K562 (cell line): ENCODE data around the gene TERC. TPM values are rescaled to one million over a fixed set of nuclear protein-coding genes. Genes with fewer than 3 reads are reported as not detected.

Experiments
- ATAC-seq: fragments of 200-7000 bp; cut with Tn5 transposase; 3 replicates; pipeline ENCODE4 v1.9.1; 2020; ENCODE audit warnings: moderate library complexity
- BruUV-seq: library from RNA; stranded (reverse); fragments of 400-500 nt; replicated peaks from 2 replicates; lab custom pipeline; 2021; lab: Mats Ljungman, UMichigan
- CTCF ChIA-PET: fragments of 300-600 bp; formaldehyde crosslinking; extraction: SDS; loops from one replicate; lab custom pipeline; 2021; ENCODE audit warnings: low intra/inter-chr PET ratio; lab: Yijun Ruan, JAX
- POLR2A ChIA-PET: fragments of 300-600, 350-650 bp; sonication (Branson Sonifier 250); formaldehyde crosslinking; extraction: SDS; loops from one replicate; lab custom pipeline; 2021; ENCODE audit warnings: antibody characterized with exemption, inconsistent platforms; lab: Yijun Ruan, JAX
- DNase-seq, 4 experiments: peaks; one replicate each; pipeline versions ENCODE4 v3.0.0 to v3.0.0-alpha.2; 2011 to 2018; ENCODE audit warnings: low spot score in 3 of 4, mixed read lengths in 3 of 4; ENCODE audit errors: extremely low read depth in 1 of 4
- FAIRE-seq: peaks from 2 replicates; lab custom pipeline; 2011; peaks lifted over from hg19 to GRCh38; lab: Jason Lieb, UNC
- H2AFZ ChIP-seq: 2 replicates; pipeline ENCODE4 v1.6.0; 2011; ENCODE audit warnings: low read depth, low read length, control low read depth, inconsistent platforms
- H3K27ac ChIP-seq: fragments of 200-600 bp; 3 replicates; pipeline ENCODE4 v1.8.0; 2011; ENCODE audit warnings: low read depth, mild to moderate bottlenecking, control low read depth, inconsistent platforms, low read length, moderate library complexity, mixed read lengths; ENCODE audit errors: extremely low read depth
- H3K27me3 ChIP-seq, 2 experiments: fragments of 300-600 bp in 1 of 2; 2 replicates in 1 of 2; 3 replicates in 1 of 2; pipeline versions ENCODE4 v1.6.0 to v1.8.0; 2011; ENCODE audit warnings: inconsistent platforms in 2 of 2, low read length in 2 of 2, mild to moderate bottlenecking in 1 of 2, mixed read lengths in 1 of 2, moderate library complexity in 1 of 2; ENCODE audit not compliant: control insufficient read depth in 2 of 2, insufficient read depth in 2 of 2
- H3K36me3 ChIP-seq: fragments of 300-600 bp; 3 replicates; pipeline ENCODE4 v1.8.0; 2011; ENCODE audit warnings: mild to moderate bottlenecking, low read length, inconsistent platforms; ENCODE audit not compliant: control insufficient read depth, insufficient read depth
- H3K4me1 ChIP-seq, 2 experiments: fragments of 200-600 bp in 1 of 2; replicated peaks in 1 of 2; 2 replicates in 1 of 2; 3 replicates in 1 of 2; pipeline versions ENCODE4 v1.5.1 to v1.8.0; 2011; ENCODE audit warnings: inconsistent platforms in 2 of 2, low read length in 2 of 2, mild to moderate bottlenecking in 1 of 2, mixed read lengths in 1 of 2, moderate library complexity in 1 of 2; ENCODE audit not compliant: control insufficient read depth in 2 of 2, insufficient read depth in 2 of 2
- H3K4me2 ChIP-seq: 2 replicates; pipeline ENCODE4 v1.6.1; 2011; ENCODE audit warnings: low read length, control low read depth, inconsistent platforms, mixed read lengths; ENCODE audit not compliant: insufficient read depth
- H3K4me3 ChIP-seq: fragments of 200-600 bp; sonication (generic), shearing (Covaris generic); 2 replicates; pipeline ENCODE4 v1.5.1; 2016; ENCODE audit warnings: control low read depth, inconsistent platforms
- H3K79me2 ChIP-seq: fragments of 200-600 bp; 3 replicates; pipeline ENCODE4 v1.8.0; 2011; ENCODE audit warnings: low read length, inconsistent platforms; ENCODE audit not compliant: control insufficient read depth, insufficient read depth
- H3K9ac ChIP-seq, 2 experiments: 2 replicates each; pipeline versions ENCODE4 v1.6.0 to v1.6.1; 2011; ENCODE audit warnings: low read depth in 2 of 2, low read length in 2 of 2, control low read depth in 1 of 2, inconsistent platforms in 1 of 2, mild to moderate bottlenecking in 1 of 2, mixed read lengths in 1 of 2; ENCODE audit not compliant: insufficient read depth in 1 of 2
- H3K9me1 ChIP-seq: one replicate; pipeline ENCODE4 v1.6.0; 2011; ENCODE audit warnings: inconsistent platforms, mild to moderate bottlenecking, low read length, moderate library complexity; ENCODE audit not compliant: control insufficient read depth, insufficient read depth
- H3K9me3 ChIP-seq: replicated peaks from 2 replicates; pipeline ENCODE4 v1.5.1; 2011; ENCODE audit warnings: low read depth, low read length, inconsistent platforms; ENCODE audit not compliant: control insufficient read depth, insufficient read depth
- H4K20me1 ChIP-seq: replicated peaks from 2 replicates; pipeline ENCODE4 v1.6.1; 2011; ENCODE audit warnings: low read length, inconsistent platforms, mixed read lengths; ENCODE audit not compliant: control insufficient read depth, insufficient read depth
- ARID1B ChIP-seq: fragments of 450-650 bp; IDR thresholded peaks from 2 replicates; pipeline ENCODE4 v1.6.1; 2016; ENCODE audit warnings: antibody characterized with exemption, mild to moderate bottlenecking, inconsistent platforms
- CAMTA2 ChIP-seq: fragments of 250-450 bp; sonication (Bioruptor Pico); conservative IDR thresholded peaks from 2 replicates; pipeline ENCODE4 v1.5.1; 2022
- CBFB ChIP-seq: sonication (generic); formaldehyde crosslinking; IDR thresholded peaks from 2 replicates; pipeline ENCODE4 v1.4.0; 2020; ENCODE audit warnings: mild to moderate bottlenecking, missing genetic modification reagents
- CREBBP ChIP-seq: IDR thresholded peaks from one replicate; pipeline ENCODE4 v1.6.1; 2012; ENCODE audit warnings: low read depth, mild to moderate bottlenecking, control low read depth, inconsistent platforms, low read length
- ETV6 ChIP-seq, 3 experiments: fragments of 150-350 bp in 1 of 3; sonication (generic) in 1 of 3; formaldehyde crosslinking in 1 of 3; IDR thresholded peaks; 2 replicates each; pipeline versions ENCODE4 v1.6.1 to v1.8.0; 2014 to 2022; ENCODE audit warnings: borderline replicate concordance in 2 of 3, low read depth in 2 of 3, antibody characterized with exemption in 1 of 3, low read length in 1 of 3, mild to moderate bottlenecking in 1 of 3, missing genetic modification reagents in 1 of 3
- FOXA1 ChIP-seq: fragments of 450-650 bp; IDR thresholded peaks from 2 replicates; pipeline ENCODE4 v1.6.1; 2016; ENCODE audit warnings: mild to moderate bottlenecking, borderline replicate concordance
- GATAD2A ChIP-seq: fragments of 450-650 bp; IDR thresholded peaks from 2 replicates; pipeline ENCODE4 v1.6.1; 2017
- GMEB1 ChIP-seq: fragments of 250-450 bp; sonication (Bioruptor Pico); IDR thresholded peaks from 2 replicates; pipeline ENCODE4 v1.4.0; 2020; ENCODE audit warnings: mild to moderate bottlenecking
- HDAC8 ChIP-seq: fragments of 450-650 bp; IDR thresholded peaks from 2 replicates; pipeline ENCODE4 v1.6.1; 2016; ENCODE audit warnings: mild to moderate bottlenecking, missing genetic modification characterization, moderate library complexity, missing compliant biosample characterization
- HOXB6 ChIP-seq: fragments of 250-450 bp; sonication (Bioruptor Pico); IDR thresholded peaks from 2 replicates; pipeline ENCODE4 v1.5.1; 2022; ENCODE audit warnings: mild to moderate bottlenecking, borderline replicate concordance
- MEF2D ChIP-seq: conservative IDR thresholded peaks from 2 replicates; pipeline ENCODE4 v1.6.1; 2016; ENCODE audit warnings: low read depth, missing genetic modification characterization, missing compliant biosample characterization
- MEIS2 ChIP-seq: fragments of 450-650 bp; IDR thresholded peaks from 2 replicates; pipeline ENCODE4 v1.6.1; 2014; ENCODE audit warnings: mild to moderate bottlenecking; ENCODE audit not compliant: partially characterized antibody
- NONO ChIP-seq, 2 experiments: fragments of 200-400 bp in 1 of 2; fragments of 450-650 bp in 1 of 2; formaldehyde crosslinking in 1 of 2; IDR thresholded peaks; 2 replicates each; pipeline ENCODE4 v1.6.1; 2017; ENCODE audit warnings: low read depth in 2 of 2, mild to moderate bottlenecking in 2 of 2, moderate library complexity in 2 of 2, low read length in 1 of 2
- SMARCC2 ChIP-seq: fragments of 450-650 bp; IDR thresholded peaks from 2 replicates; pipeline ENCODE4 v1.6.1; 2017; ENCODE audit warnings: antibody characterized with exemption, moderate library complexity, mild to moderate bottlenecking, low read depth
- SMARCE1 ChIP-seq: fragments of 450-650 bp; IDR thresholded peaks from 2 replicates; pipeline ENCODE4 v1.7.1; 2016; ENCODE audit warnings: mild to moderate bottlenecking
- STAG1 ChIP-seq: sonication (generic); formaldehyde crosslinking; IDR thresholded peaks from 2 replicates; pipeline ENCODE4 v1.5.0; 2020; ENCODE audit warnings: missing genetic modification reagents, borderline replicate concordance
- ZNF347 ChIP-seq: fragments of 450-650 bp; formaldehyde crosslinking; IDR thresholded peaks from 2 replicates; pipeline ENCODE4 v1.4.0; 2020; ENCODE audit warnings: low read depth, mild to moderate bottlenecking, moderate library complexity
- WGBS: fragments of 100-300 bp; shearing (Covaris generic); methylation state at CpG from one replicate; pipeline ENCODE4 v1.1.6; 2016; ENCODE audit warnings: low coverage, mixed read lengths; ENCODE audit not compliant: insufficient coverage; ENCODE audit errors: missing lambda C conversion rate; 5-methylcytosine and 5-hydroxymethylcytosine counted together
- in situ Hi-C: fragments of 300-500 bp; cut with MboI; formaldehyde crosslinking; loops from 4 replicates; pipeline ENCODE4 v1.15.0; 2018; ENCODE audit warnings: inconsistent platforms, mixed read lengths
- intact Hi-C: fragments of 100-400 bp; cut with micrococcal nuclease; formaldehyde crosslinking; loops from 2 replicates; pipeline ENCODE4 v1.14.2; 2022
- polyA plus RNA-seq, 8 experiments: library from polyadenylated mRNA; depleted of rRNA in 4 of 8; stranded (reverse) in 5 of 8; unstranded in 3 of 8; fragments of >200 nt; fragmentation: Nextera tagmentation in 2 of 8; fragmentation: Illumina TruSeq in 1 of 8; extraction: Ambion mirVana in 2 of 8; extraction: Trizol in 1 of 8; gene quantifications; 2 replicates each; pipeline versions ENCODE4 v1.2.1 to v1.2.3, GENCODE V29; 2011 to 2014; ENCODE audit warnings: inconsistent platforms in 1 of 8, missing spikeins in 1 of 8
- total RNA-seq, 7 experiments: library from RNA; depleted of rRNA in 6 of 7; stranded (reverse); fragments of >200 nt in 6 of 7; fragmentation: Illumina TruSeq in 2 of 7; extraction: Trizol in 2 of 7; gene quantifications; 2 replicates each; pipeline versions ENCODE4 v1.2.1 to v1.2.3, GENCODE V29; 2011 to 2021; ENCODE audit warnings: low replicate concordance in 1 of 7
- TF ChIP-seq, protein P1 (sequence below): fragments of 450-650 bp; conservative IDR thresholded peaks from 2 replicates; pipeline ENCODE4 v1.6.1; 2016; ENCODE audit warnings: missing genetic modification characterization, low read depth, mild to moderate bottlenecking, missing compliant biosample characterization, moderate library complexity

Gene TERC
- total and polyA plus RNA-seq, 9 of the 15 experiments (the other 6 are each of a cell fraction or from before 2014, with no cell fraction given), result 0.77 to 234 (median 27.9) TPM; not detected in 3

- no peak for TF ChIP-seq HOXB6 (CRISPR knock-in tag)
- TF ChIP-seq ETV6 (IDR thresholded peaks at IDR 0.05; ENCODE audit: borderline replicate concordance in 1 of 2, low read depth in 2 of 2, low read length in 1 of 2), result no peak
- TF ChIP-seq ETV6 (CRISPR knock-in tag; IDR thresholded peaks at IDR 0.05; ENCODE audit: borderline replicate concordance), result no peak
- TF ChIP-seq CAMTA2, result no peak
- TF ChIP-seq SMARCC2, result no peak
- TF ChIP-seq, protein P1, sequence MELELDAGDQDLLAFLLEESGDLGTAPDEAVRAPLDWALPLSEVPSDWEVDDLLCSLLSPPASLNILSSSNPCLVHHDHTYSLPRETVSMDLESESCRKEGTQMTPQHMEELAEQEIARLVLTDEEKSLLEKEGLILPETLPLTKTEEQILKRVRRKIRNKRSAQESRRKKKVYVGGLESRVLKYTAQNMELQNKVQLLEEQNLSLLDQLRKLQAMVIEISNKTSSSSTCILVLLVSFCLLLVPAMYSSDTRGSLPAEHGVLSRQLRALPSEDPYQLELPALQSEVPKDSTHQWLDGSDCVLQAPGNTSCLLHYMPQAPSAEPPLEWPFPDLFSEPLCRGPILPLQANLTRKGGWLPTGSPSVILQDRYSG (tag), result no peak
- TF ChIP-seq SMARCE1, result peak; percentile 19; the same call in 1 of the 2 replicates
- TF ChIP-seq ZNF347 (CRISPR knock-in tag), result no peak
- peak; percentile 64 for TF ChIP-seq ARID1B
- TF ChIP-seq MEIS2, result peak; percentile 74
- no peak for TF ChIP-seq GATAD2A
- no peak for TF ChIP-seq MEF2D (tag)
- TF ChIP-seq HDAC8 (tag), result no peak
Observed at GRCh38 chr3:169751875-169752274, 13.0 kb downstream of the TERC start (continued).

GRCh38 chr3:169750665-169751064, 14.2 kb downstream of the TERC start:
- Histone ChIP-seq H3K79me2 (no peaks in the 10 kb centered on the region), H3K9me3 (no peaks in the 10 kb centered on the region), H3K4me3 (no peak overlapping the region), H4K20me1 (no peaks in the 10 kb centered on the region), H3K9ac (no peak overlapping the region), H2AFZ (no peak overlapping the region), H3K9me1 (no peaks in the 10 kb centered on the region), H3K4me1 (peaks cover 0 to 12% of the 10 kb centered on the region in 2 experiments; a peak in 1 of 5 replicates), H3K4me2 (no peak overlapping the region), H3K36me3 (no peaks in the 10 kb centered on the region), H3K27ac (no peak overlapping the region), H3K27me3 (peaks cover 3 to 8% of the 10 kb centered on the region in 2 experiments; a peak in 3 of 5 replicates)
- POLR2A ChIA-PET, result no interaction called here
- FAIRE-seq (no peak), DNase-seq (no peak), ATAC-seq (no peak)
- no TSS peak for BruUV-seq
- in situ Hi-C loops, result no loop called here
- WGBS, result 5% methylated on average over 2 of the region's 2 CpGs
- intact Hi-C loops, result no loop called here
- CTCF ChIA-PET, result no interaction called here
- TF ChIP-seq FOXA1 (no peak), CBFB (CRISPR knock-in tag) (no peak), STAG1 (no peak), GMEB1 (CRISPR knock-in tag) (no peak), NONO (IDR thresholded peaks at IDR 0.05; ENCODE audit: low read depth in 2 of 2, low read length in 1 of 2) (no peak), CREBBP (no peak)
